HepG2 (cell line): Measurements from ENCODE around the gene SRSF1. TPM values are rescaled to one million over a fixed set of nuclear protein-coding genes. Genes with fewer than 3 reads are reported as not detected.

ENCODE experiments used
- HMGXB4 ChIP-seq, 2 experiments: sonication (generic) in 1 of 2; formaldehyde crosslinking in 1 of 2; IDR thresholded peaks; 2 replicates each; pipeline versions ENCODE4 v1.4.0 to v1.6.1; 2018 to 2020; ENCODE audit warnings: missing genetic modification reagents in 2 of 2, borderline replicate concordance in 1 of 2, low read depth in 1 of 2, mild to moderate bottlenecking in 1 of 2, missing biosample characterization in 1 of 2
- HNRNPUL1 ChIP-seq: fragments of 200-400 bp; formaldehyde crosslinking; IDR thresholded peaks from 2 replicates; pipeline ENCODE4 v1.6.1; 2017; ENCODE audit warnings: low read depth, mild to moderate bottlenecking, low read length, moderate library complexity
- MATR3 ChIP-seq: sonication (generic); formaldehyde crosslinking; IDR thresholded peaks from 2 replicates; pipeline ENCODE4 v1.4.0; 2020; ENCODE audit warnings: missing genetic modification reagents
- NAIF1 ChIP-seq: sonication (generic); formaldehyde crosslinking; IDR thresholded peaks from 2 replicates; pipeline ENCODE4 v1.5.0; 2020; ENCODE audit warnings: mild to moderate bottlenecking, missing genetic modification reagents, borderline replicate concordance
- NR2F6 ChIP-seq, 2 experiments: IDR thresholded peaks; 2 replicates each; pipeline ENCODE4 v1.6.1; 2016; ENCODE audit warnings: antibody characterized with exemption in 1 of 2, mild to moderate bottlenecking in 1 of 2
- REPIN1 ChIP-seq: sonication (generic); formaldehyde crosslinking; IDR thresholded peaks from 2 replicates; pipeline ENCODE4 v1.8.0; 2022; ENCODE audit warnings: missing genetic modification reagents, low read depth, mild to moderate bottlenecking, borderline replicate concordance
- SETDB1 ChIP-seq: sonication (generic); formaldehyde crosslinking; IDR thresholded peaks from 2 replicates; pipeline ENCODE4 v1.5.1; 2020; ENCODE audit warnings: missing genetic modification reagents, mild to moderate bottlenecking, borderline replicate concordance
- TEAD3 ChIP-seq: optimal IDR thresholded peaks from 2 replicates; pipeline ENCODE3; 2016; ENCODE audit warnings: borderline replicate concordance
- ZBTB1 ChIP-seq: sonication (generic); formaldehyde crosslinking; IDR thresholded peaks from 2 replicates; pipeline ENCODE4 v1.4.0; 2020; ENCODE audit warnings: missing genetic modification reagents, borderline replicate concordance
- ZKSCAN8 ChIP-seq: IDR thresholded peaks from 2 replicates; pipeline ENCODE4 v1.6.1; 2016; ENCODE audit warnings: borderline replicate concordance, missing genetic modification reagents, missing compliant biosample characterization
- ZNF337 ChIP-seq: sonication (generic); formaldehyde crosslinking; IDR thresholded peaks from 2 replicates; pipeline ENCODE4 v1.5.1; 2020; ENCODE audit warnings: missing genetic modification reagents, low read depth, mild to moderate bottlenecking, borderline replicate concordance
- ZNF558 ChIP-seq: sonication (generic); formaldehyde crosslinking; IDR thresholded peaks from 2 replicates; pipeline ENCODE4 v1.9.0; 2022; ENCODE audit warnings: mild to moderate bottlenecking, missing genetic modification reagents, borderline replicate concordance
- ZNF567 ChIP-seq: sonication (generic); formaldehyde crosslinking; IDR thresholded peaks from 2 replicates; pipeline ENCODE4 v1.8.1; 2023; ENCODE audit warnings: mild to moderate bottlenecking, missing genetic modification reagents, borderline replicate concordance
- ZNF572 ChIP-seq: sonication (generic); formaldehyde crosslinking; IDR thresholded peaks from 2 replicates; pipeline ENCODE4 v1.5.1; 2020; ENCODE audit warnings: mild to moderate bottlenecking, missing genetic modification reagents
- ZNF639 ChIP-seq: conservative IDR thresholded peaks from 2 replicates; pipeline ENCODE4 v1.6.1; 2018; ENCODE audit warnings: missing genetic modification reagents
- ZNF782 ChIP-seq: sonication (generic); formaldehyde crosslinking; IDR thresholded peaks from 2 replicates; pipeline ENCODE4 v1.4.0; 2020; ENCODE audit warnings: missing genetic modification reagents, mild to moderate bottlenecking, borderline replicate concordance
- polyA plus RNA-seq, 8 experiments: library from polyadenylated mRNA; depleted of rRNA in 3 of 8; stranded (reverse) in 7 of 8; unstranded in 1 of 8; fragments of >200 nt; fragmentation: Illumina TruSeq in 4 of 8; extraction: Trizol in 4 of 8; gene quantifications; 2 replicates each; pipeline versions ENCODE4 v1.2.1 to v1.2.3, GENCODE V29; 2011 to 2016; ENCODE audit warnings: low read depth in 4 of 8, missing spikeins in 1 of 8, mixed read lengths in 1 of 8; ENCODE audit not compliant: insufficient read depth in 1 of 8
- total RNA-seq, 5 experiments: library from RNA; depleted of rRNA; stranded (reverse); fragments of >200 nt; fragmentation: Illumina TruSeq; extraction: Trizol; gene quantifications; 2 replicates each; pipeline ENCODE4 v1.2.3, GENCODE V29; 2016; ENCODE audit warnings: low read depth in 1 of 5
- TF ChIP-seq, protein P1 (sequence below): sonication (generic); formaldehyde crosslinking; IDR thresholded peaks from 2 replicates; pipeline ENCODE4 v1.8.1; 2023; ENCODE audit warnings: mild to moderate bottlenecking, inconsistent platforms, moderate library complexity, missing genetic modification reagents, borderline replicate concordance
- TF ChIP-seq, protein P2 (sequence below): sonication (generic); formaldehyde crosslinking; IDR thresholded peaks from 2 replicates; pipeline ENCODE4 v1.4.0; 2020; ENCODE audit warnings: mild to moderate bottlenecking, missing genetic modification reagents
- TF ChIP-seq, protein P3 (sequence below): sonication (generic); formaldehyde crosslinking; IDR thresholded peaks from 2 replicates; pipeline ENCODE4 v1.8.0; 2022; ENCODE audit warnings: mild to moderate bottlenecking, missing genetic modification reagents, borderline replicate concordance
- TF ChIP-seq, protein P4 (sequence below): sonication (generic); formaldehyde crosslinking; IDR thresholded peaks from 2 replicates; pipeline ENCODE4 v1.5.0; 2020; ENCODE audit warnings: missing genetic modification reagents

Gene SRSF1
- total and polyA plus RNA-seq, 2 of the 13 experiments (the other 11 are each of a cell fraction or from before 2014, with no cell fraction given): 142 to 445 TPM

DNA sequence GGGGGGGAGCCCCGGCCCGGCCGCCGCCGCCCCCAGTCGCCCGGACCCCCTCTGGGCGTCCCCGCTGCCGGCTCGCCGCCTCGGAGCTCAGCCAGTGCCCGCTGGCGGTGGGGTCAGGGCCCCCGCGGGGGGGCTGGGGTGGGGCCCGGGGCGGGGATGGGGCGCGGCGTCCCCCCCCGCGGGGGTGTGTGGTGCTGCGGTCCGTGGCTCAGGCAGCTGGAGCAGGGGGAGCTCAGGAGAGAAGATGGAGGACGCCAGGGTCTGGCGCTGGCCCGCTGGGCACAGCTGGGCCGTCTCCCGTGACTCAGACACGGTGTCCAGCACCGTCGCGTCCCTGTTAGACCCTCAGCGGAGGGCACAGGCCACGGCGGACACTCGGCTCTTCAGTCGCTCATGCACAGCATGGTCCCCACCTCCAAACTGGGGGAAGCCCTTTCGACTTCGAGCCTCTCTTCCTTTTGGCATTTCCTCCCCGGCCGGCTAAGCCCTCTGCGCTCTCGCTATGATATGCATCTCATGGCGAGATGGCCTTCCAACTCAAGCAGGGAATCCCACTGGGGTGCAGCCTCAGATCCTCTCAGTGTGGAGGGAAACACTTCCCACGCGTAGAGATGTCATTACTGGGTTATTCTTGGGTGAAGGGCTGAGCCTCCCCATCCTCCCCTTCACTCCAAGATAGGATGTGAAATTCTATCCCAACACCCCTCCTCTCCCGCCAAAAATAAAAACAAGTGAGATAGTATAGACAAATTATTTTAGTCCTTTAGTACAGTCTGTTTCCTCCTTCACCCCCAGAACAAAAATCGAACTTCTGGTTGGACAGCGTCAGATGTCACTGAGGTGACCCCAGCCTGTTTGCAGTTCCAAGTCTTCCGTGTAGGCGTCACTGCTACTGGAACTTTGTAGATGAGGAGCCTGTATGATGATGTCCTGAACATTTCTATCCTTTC lies 18.5 kb downstream of the SRSF1 start (continued):
- TF ChIP-seq HMGXB4 (CRISPR knock-in tag; IDR thresholded peaks at IDR 0.05; ENCODE audit: borderline replicate concordance in 1 of 2, low read depth in 1 of 2) (peak; percentile 52 to 77; a peak in 3 of 4 replicates), ZNF782 (CRISPR knock-in tag) (peak; percentile 95), ZBTB1 (CRISPR knock-in tag) (no peak), SETDB1 (CRISPR knock-in tag) (no peak), ZKSCAN8 (CRISPR knock-in tag) (no peak), ZNF639 (no peak), MATR3 (no peak), ZNF572 (0 out of 2 replicates have a peak, but pooled peaks have one; percentile 24), ZNF558 (CRISPR knock-in tag) (0 out of 2 replicates have a peak, but pooled peaks have one; percentile 22), ZNF337 (CRISPR knock-in tag) (no peak), NR2F6 (IDR thresholded peaks at IDR 0.05) (peak; percentile 63), NR2F6 (CRISPR knock-in tag; IDR thresholded peaks at IDR 0.05) (peak; percentile 49; the same call in 1 of the 2 replicates), NAIF1 (CRISPR knock-in tag) (no peak), ZNF567 (CRISPR knock-in tag) (0 out of 2 replicates have a peak, but pooled peaks have one; percentile 42), REPIN1 (CRISPR knock-in tag) (peak; percentile 52), HNRNPUL1 (no peak), TEAD3 (CRISPR knock-in tag) (no peak)
- TF ChIP-seq, protein P1, sequence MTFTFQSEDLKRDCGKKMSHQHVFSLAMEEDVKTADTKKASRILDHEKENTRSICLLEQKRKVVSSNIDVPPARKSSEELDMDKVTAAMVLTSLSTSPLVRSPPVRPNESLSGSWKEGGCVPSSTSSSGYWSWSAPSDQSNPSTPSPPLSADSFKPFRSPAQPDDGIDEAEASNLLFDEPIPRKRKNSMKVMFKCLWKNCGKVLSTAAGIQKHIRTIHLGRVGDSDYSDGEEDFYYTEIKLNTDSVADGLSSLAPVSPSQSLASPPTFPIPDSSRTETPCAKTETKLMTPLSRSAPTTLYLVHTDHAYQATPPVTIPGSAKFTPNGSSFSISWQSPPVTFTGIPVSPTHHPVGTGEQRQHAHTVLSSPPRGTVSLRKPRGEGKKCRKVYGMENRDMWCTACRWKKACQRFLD (CRISPR knock-in tag): peak; percentile 38; the same call in 1 of the 2 replicates
- TF ChIP-seq, protein P2, sequence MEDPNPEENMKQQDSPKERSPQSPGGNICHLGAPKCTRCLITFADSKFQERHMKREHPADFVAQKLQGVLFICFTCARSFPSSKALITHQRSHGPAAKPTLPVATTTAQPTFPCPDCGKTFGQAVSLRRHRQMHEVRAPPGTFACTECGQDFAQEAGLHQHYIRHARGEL (CRISPR knock-in tag): no peak
- TF ChIP-seq, protein P3, sequence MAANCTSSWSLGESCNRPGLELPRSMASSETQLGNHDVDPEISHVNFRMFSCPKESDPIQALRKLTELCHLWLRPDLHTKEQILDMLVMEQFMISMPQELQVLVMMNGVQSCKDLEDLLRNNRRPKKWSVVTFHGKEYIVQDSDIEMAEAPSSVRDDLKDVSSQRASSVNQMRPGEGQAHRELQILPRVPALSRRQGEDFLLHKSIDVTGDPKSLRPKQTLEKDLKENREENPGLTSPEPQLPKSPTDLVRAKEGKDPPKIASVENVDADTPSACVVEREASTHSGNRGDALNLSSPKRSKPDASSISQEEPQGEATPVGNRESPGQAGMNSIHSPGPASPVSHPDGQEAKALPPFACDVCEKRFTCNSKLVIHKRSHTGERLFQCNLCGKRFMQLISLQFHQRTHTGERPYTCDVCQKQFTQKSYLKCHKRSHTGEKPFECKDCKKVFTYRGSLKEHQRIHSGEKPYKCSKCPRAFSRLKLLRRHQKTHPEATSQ (CRISPR knock-in tag): 0 out of 2 replicates have a peak, but pooled peaks have one; percentile 41
- TF ChIP-seq, protein P4, sequence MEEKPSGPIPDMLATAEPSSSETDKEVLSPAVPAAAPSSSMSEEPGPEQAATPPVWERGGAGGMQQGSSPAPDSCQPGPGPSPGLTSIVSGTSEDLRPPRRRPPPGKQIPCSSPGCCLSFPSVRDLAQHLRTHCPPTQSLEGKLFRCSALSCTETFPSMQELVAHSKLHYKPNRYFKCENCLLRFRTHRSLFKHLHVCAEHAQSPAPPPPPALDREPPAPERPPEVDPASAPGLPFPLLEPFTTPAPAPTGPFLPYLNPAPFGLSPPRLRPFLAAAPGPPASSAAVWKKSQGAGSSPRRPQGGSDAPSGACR: 0 out of 2 replicates have a peak, but pooled peaks have one; percentile 55
